Body of pancreas (tissue), 4 donors: Measurements from ENCODE around the gene NTRK1.

Experiments used
- POLR2A ChIP-seq, 3 donors: fragments of 450-650 bp; IDR thresholded peaks; one replicate each; pipeline ENCODE4 v1.6.1; 2016; ENCODE audit warnings: antibody characterized with exemption in 3 of 3, mild to moderate bottlenecking in 2 of 3
- TF ChIP-seq, protein P1 (sequence below), 7 experiments: fragments of 450-650 bp in 4 of 7; fragments of 200-600 bp in 3 of 7; sonication (generic) in 3 of 7; IDR thresholded peaks; one replicate each; pipeline ENCODE4 v1.5.1; 2016 to 2019; ENCODE audit warnings: antibody characterized with exemption in 7 of 7

DNA sequence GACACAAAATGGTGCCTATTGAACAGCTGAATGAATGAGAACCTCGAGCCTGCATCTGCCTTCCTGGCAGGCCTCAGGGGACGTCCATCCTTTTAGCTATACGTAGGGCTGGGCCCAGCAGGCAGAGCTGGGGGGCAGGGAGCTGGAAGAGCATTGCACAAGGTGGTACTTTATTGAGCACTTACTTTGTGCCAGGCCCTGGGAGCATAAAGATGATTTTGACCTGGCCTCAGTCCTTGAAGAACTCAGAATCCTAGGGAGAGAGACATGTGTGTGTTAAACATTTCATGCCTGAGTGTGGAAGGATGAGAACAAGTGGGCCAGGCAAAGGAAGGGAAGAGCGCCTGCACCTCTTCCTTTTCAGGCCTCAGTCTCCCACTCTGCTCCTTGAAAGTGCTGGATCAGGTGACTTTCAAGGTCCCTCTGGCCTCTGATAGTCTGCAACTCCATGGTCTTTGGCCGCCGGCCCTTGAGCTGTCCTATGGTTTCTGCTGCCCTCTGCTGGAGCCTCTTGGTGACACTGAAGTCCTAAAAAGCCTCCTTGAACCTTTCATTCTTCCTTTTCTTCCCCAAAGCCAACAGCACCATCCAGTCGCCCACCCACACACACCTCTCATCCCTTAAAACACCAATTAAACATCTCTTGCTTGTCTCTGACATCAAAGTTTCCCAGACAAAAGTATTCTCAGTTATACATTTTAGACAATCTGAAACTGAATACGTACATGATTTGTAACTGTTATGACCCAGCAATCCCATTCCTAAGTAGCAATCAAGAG, 29.3 kb downstream of the NTRK1 start:
- no peak for TF ChIP-seq POLR2A (IDR thresholded peaks at IDR 0.05)
- TF ChIP-seq, protein P1, sequence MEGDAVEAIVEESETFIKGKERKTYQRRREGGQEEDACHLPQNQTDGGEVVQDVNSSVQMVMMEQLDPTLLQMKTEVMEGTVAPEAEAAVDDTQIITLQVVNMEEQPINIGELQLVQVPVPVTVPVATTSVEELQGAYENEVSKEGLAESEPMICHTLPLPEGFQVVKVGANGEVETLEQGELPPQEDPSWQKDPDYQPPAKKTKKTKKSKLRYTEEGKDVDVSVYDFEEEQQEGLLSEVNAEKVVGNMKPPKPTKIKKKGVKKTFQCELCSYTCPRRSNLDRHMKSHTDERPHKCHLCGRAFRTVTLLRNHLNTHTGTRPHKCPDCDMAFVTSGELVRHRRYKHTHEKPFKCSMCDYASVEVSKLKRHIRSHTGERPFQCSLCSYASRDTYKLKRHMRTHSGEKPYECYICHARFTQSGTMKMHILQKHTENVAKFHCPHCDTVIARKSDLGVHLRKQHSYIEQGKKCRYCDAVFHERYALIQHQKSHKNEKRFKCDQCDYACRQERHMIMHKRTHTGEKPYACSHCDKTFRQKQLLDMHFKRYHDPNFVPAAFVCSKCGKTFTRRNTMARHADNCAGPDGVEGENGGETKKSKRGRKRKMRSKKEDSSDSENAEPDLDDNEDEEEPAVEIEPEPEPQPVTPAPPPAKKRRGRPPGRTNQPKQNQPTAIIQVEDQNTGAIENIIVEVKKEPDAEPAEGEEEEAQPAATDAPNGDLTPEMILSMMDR (IDR thresholded peaks at IDR 0.05) = peak; percentile 69 to 81 (median 78)
